Superior temporal gyrus (tissue), 1 donor: ENCODE measurements around the gene QARS1.

ENCODE experiments used
- DNase-seq: peaks from one replicate; pipeline ENCODE4 v3.0.0-alpha.2; 2016; ENCODE audit errors: extremely low spot score

Gene QARS1

DNA sequence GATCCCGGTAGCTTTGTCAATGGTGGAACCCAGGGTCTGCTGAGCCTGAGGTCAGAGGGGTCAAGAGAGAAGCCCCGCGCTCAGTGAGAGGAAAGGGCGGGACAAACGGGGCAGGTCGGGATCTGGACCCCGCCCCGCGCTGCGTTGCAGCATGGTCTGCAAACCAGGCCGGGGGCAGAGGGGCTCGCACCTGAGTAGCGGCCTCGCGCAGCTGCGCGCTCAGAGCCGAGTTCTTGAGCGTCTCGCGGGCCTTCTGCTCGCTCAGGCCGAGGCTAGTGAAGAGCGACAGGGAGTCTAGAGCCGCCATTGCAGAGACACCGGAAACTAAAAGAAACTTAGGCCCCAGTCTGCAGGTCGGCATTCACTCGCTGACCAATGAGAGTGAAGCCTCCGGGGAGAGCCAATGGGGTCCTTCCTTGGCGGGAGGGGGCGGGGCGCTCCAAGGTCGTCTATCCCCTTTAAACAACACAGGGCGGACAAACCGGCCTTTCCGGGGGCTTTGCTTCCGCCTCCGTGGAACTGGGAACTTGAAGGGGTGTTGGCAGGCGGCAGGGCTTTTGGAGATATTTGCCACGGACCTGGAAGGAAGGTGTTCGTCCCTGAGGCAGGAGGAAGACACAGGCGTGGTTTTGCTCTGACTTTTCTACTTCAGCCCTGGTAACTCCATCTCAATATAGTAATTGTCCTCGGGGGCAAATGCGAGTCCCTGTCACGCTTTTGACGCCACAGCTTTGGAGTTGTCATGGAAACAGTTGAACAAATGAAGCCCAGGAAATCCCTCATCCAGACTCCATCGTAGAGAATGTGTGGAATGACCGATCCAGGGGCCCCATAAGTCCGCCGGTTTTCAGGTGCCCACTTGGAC, at the start of gene QARS1:
Gene QARS1, minus strand, starts transcription at position 331 of the 865 bp plus-strand sequence. Its CDS starts 24 bp downstream, at position 307.
- peak; percentile 92 for DNase-seq

DNA sequence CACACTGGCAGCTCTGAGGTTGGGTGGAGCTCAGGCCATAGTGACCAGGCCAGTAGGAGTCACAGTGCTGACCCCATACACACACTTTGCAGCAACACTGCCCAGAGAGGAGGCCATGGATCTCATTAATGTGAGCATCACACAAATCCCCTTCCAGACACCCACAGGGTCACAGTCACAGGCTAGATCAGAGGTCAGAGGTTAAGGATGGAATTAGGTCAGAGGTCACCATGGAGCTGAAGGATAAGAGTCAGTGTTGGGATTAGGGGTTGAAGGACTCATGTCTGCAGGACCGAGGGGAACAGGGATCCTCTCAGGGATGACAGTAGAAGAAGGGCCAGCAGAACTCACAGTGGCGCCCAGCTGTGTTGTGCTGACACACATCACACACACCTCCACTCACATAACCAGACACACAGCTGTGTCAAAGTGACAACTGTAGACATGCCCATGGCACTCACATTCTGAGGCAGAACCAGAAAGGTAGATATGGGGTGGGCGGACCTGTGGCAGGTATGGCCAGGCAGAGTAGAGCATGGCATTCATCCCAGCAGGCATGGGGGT, 48.9 kb upstream of the QARS1 start:
- DNase-seq, result no peak

DNA sequence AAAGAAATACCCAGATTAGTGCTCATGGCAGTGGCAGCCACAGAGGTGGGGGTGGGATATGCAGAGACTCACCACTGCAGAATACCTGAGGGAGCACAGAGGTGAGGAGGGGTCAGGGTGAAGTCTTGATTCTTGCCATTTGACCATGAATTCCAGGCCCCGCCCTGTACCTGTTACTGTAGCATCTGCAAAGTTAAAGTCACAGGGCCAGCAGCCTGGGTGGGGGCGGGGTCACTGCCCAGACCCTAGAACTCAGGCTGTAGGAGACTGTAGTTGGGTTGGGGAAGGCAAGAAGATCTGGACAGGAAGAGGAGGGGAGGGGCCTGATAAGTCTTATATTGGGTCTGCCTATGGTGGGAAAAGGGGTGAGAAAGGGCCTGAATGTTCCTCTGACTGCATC, 47.1 kb upstream of the QARS1 start:
- DNase-seq, result no peak

DNA sequence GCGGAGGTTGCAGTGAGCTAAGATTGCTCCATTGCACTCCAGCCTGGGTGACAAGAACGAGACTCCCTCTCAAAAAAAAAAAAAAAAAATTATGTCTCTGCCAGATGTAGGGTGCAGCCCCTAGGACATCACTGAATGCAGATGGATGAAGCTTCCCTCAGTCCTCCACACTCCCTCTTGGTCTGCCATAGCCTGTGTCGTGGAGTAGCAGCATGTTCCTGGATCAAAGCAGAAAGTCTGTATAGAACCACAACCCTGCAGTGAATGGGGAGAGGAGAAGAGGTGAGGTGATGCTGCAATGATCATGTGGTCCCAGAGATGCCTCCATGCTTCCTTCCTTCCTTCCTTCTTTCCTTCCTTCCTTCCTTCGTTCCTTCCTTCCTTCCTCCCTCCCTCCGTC, 43.6 kb upstream of the QARS1 start:
- no peak for DNase-seq

DNA sequence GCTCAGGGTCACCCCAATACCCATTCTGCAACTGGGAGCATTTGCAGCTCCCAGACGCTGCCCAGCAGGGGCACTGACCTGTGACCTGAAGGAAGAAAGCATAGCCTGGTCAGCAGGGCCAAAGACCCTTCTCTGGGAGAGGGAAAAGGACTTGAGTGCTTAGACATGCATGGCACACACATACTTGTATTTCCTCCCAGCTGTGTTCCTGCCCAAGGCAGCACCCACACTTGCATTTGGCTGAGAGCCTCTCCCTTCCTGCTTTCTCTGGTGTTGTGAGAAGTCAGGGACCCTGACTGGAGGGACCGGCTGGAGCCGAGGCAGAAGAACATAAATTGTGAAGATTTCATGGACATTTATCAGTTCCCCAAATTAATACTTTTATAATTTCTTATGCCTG, 35.5 kb upstream of the QARS1 start:
- DNase-seq, result no peak

DNA sequence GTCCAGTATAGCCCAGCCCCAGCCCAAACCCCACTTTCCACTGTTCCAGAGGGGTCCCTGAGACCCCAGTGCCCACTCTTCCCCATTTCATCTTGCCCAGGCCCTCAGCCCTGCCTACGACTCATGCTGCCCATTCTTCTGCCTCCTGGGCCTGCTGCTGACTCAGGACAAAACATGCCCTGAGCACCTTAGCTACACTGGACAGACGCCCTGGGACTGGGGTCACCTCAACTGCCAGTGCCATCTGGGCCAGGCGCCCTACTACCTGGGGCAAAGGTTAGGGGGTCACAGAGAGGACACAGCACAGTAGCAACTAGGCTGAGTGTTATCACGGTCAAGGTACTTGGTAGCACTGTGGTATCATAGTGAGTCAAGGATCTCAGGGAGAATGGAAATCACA, 30.9 kb upstream of the QARS1 start:
- DNase-seq, result no peak

DNA sequence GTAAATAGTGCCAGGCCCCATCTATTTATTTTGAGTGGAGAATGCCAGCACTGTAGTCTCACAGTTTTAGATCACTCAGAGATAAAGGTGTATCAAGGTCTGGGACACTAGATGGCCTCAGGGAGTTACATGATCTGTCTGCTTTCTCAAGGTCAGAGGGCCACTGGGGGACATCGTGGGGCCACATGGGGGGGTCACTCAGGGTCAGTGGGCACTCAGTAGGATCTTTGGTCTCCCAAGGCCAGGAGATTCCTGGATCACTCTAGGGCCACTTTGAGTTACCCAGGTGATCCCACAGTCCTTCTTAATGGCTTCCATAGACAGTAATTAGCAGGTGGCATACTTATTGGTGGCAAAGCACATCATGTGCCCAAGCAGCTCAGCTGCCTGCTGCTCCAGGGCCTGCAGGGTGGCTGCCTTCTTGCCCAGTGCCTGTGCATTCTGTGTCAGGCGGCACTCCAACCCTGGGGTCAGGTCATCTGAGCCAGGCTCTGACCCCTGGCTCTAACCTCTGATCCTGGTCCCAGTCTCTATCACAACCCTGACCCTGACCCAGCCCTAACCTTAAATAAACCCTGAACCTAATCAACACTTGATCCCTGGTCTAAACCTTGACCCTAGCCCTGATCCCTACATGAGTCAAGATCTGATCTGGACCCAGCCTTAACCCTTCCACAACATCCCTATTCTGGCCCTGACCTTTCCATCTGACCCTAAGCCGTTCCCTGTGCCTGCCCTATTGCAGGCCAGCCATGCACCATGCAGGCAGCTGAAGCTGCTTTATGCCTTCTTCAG, 30.1 kb upstream of the QARS1 start:
- no peak for DNase-seq

DNA sequence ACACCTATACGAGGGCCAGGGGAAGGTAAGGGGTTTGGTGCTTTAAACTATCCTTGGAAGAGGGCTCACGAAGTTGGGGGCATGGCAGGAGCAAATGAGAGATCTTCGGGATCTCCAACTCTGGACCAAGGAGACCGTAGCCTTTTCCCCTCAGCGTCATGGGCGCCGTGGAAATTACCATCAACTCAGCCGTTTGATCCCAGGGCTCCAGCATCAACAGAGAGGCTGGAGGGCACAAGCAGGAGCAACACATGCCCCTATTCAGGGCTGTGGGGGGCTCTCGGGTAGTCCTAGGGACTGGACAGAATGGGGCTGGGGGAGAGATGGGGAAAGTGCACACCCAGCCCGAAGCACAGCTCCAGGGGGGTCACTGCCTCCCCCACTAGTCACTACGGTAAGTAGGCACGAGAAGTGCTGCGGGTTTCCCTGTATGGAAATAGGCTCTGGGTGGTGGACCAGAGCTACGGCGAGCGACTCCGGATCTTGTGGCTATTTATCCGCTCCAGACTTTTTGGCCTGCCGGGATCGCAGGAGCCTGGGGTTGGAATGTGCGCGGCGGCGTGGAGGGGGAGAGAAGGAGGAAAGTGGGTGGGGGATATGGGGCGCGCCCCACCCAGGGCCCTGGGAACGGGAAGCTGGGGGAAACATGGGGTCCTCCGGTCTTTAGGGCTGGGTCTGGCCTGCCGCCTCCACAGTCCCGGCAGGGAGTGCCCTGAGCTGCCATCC, 28.8 kb upstream of the QARS1 start:
- DNase-seq, result peak; percentile 82

DNA sequence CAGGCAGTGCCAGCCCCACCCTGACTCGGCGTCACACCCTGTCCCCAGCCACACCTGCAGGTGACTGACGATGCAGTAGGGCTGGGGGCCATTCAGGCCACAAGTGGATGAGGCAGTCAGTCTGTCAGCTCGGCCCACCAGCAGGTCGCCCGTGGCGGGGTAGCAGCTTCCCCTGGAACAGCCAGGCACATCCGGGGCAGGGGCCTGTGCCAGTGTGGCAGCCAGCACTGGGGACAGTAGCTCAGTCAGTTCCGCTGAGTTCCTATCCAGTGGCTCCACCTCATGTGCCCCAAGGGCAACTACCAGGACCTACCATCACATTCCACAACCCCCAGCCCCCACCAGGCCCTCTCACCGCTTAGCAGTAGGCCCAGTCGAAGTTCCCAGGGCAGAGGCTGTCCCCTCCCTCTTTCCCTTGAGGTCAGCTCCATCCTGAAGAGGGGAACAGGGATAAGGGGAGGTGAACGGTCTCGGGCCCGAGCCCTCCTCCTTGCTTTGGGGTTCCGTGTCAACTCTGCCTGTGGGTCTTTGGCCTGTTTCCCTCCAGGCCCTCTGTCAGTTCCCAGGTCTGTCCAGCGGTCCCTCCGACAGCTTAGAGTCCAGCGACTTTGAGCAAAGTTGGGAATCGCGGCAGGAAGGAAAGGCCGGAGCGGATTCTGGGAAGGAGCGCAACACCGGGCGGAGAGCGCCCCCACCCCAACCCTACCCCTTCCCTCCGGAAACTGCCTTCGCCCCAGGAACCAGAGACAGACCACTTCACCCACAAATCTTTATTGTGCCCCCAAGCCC, 28.1 kb upstream of the QARS1 start, which contains the start of gene LAMB2:
Gene LAMB2, minus strand, starts transcription at position 614 of the 789 bp plus-strand sequence. Its CDS starts 183 bp downstream, at position 431.
- peak; percentile 73 for DNase-seq

DNA sequence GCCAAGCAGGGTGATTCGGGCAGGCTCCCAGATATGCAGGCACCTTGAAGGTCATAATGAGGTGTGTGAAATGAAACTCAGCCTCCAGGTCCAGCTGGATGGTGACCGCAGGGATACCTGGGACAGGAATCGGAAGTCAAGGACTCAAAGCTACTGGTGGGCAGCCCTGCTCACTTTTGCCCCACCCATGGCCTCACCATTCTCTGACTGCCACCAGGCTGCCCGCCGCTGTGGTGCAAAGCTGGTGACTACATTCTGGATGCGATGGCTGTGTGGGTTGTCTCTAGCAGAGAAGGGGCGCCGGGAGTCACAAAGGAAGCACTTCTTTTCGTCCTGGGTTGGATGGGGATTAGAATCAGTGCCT, 27.5 kb upstream of the QARS1 start:
- DNase-seq, result no peak

DNA sequence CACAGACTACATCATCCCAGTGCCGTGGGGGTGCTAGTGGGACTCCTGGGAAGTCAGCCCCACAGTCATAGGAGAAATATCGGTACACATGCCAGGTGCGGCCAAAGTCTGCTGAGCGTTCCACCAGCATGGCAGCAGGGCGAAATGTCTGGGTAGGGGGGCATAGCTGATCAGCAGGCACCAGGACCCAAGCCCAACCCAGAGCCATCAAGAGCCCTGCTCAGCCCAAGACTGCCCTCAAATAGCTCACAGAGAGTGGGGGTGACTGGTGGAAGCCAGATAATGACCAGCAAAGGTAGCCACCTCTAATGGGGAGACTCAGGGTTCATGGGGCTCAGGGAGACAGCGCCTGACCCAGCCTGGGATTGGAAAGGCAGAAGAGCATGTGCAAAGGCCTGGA, 27.0 kb upstream of the QARS1 start:
- no peak for DNase-seq

DNA sequence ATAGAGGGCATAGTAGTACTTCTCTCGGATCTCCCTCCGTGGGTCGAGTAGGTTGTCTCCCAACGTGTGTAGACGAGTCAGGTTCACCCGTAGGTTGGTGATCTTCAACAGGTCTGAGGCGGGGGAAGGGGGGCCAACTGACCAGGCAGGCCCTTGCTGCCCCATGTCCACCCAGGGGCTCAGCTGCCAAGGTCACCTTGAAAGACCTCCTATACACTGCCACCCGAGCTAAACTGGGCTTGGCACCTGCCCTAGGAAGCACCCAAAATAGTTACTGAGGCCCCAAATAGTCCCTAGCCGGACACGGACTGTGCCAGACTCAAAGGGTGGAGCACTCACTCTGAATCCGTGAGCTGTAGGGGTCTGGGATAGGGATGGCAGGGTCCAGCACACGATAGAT, 26.5 kb upstream of the QARS1 start:
- DNase-seq, result no peak

DNA sequence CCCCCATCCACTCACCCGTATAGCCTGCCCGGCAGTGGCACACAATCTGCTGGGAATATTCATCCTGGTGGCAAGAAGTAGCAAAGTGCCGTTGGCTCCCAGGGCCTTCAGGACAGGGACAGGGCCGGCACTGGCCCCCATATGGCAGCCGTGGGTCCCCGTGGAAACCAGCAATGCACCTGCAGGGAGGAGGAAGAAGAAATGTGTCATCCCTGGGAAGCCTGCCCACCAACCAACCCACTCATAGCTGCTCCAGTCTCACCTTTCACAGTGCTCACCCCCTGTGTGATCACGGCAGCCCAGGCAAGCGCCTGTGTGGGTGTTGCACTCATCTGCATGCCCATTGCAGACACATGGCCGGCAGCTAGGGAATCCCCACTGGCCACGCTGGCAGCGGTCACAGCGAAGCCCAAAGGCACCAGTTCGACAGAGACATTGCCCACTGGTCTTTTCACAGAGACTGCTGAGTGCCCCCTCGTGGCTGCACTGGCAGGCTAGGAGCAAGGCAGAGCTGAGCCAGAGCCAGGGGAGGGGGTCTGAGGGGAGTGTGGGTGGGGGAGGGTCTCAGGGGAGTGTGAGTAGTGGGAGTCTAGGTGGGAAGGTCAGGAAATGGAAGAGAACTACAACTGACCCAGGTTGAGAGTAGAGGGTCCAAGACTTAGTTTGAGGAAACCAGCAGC, 20.6 kb upstream of the QARS1 start:
- DNase-seq, result peak; percentile 19

DNA sequence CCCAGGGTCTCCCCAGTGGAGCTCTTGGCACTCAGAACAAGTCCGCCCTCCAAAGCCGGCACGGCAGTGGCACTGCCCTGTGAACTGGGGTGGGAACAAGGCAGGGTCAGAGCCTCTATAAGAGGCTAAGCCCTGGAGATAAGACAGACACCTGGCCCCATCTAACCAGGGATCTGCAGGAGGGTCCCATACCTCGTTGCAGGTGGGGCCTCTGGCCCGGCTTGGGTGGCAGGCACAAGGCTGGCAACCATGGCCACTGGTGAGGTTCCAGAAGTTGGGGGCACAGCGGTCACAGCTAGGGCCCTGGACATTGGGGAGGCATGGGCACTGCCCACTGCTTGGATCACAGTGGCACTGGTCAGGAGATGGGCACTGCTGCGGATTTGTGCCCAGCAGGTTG, 19.6 kb upstream of the QARS1 start:
- no peak for DNase-seq

DNA sequence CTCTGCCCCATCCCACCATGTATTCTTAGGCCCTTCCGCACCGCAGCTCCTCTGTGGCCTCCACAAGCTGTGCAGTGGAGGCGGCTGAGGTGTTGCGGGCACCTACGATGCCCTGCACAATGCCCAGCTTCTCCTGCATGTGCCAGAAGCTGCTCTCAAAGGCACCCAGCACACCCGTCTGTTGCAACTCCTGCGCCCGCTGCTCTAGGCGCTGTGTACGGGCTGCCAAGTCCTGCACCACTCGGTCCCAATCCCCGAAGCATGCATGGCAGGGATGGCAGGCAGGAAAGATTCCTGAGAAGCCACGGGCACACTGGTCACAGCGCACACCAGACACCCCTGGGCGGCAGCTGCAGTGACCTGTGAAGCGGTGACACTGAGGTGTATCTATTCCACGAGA, 19.1 kb upstream of the QARS1 start:
- DNase-seq, result no peak

DNA sequence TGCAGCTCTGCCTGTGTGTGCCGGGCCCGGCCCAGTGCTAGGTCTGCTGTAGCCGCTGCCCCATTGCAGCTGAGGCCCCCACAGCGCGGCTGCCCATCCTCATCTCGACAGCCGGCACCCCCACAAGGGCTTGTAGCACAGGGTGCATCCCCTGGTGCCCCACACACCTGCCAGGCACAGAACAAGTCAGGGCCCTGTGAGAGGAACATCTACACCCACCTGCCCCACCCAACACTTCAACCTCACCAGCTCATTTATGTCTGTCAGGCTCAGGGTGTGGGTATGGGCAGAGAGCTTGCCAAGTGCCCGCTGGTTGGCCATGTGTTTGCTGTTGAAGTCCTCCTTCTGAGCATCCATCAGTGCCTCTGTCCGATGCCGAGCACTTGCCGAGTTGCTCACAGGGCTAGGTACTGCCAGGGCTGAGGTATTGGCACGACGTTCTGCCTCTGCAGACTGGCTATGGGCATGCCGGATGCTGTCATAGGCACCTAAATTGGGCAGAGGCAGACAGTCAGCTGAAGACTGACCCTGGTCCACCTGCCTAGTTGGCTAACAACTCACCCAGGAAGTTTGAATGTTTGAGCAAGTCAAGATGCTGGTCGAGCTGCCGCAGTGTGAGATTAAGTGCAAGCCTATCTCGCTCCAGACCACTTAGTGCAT, 18.5 kb upstream of the QARS1 start:
- DNase-seq, result no peak

DNA sequence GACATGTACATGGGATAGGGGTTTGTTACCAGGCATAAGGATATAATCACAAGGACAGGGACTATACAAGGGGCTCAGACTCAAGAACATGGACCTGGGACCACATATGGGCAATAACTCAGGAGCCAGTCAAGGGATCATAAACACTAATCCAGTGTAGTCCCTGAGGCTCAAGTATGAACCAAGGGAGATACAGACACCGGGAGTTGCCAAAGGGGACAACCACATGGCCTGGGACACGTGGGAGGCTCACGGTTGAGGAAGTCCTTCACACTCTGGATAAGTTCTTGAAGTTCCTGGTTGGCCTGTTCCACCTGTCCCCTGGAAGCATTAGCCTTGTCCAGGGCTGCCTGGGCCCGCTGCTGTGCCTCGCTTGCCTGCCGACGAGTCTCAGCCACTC, 17.9 kb upstream of the QARS1 start:
- DNase-seq, result no peak

DNA sequence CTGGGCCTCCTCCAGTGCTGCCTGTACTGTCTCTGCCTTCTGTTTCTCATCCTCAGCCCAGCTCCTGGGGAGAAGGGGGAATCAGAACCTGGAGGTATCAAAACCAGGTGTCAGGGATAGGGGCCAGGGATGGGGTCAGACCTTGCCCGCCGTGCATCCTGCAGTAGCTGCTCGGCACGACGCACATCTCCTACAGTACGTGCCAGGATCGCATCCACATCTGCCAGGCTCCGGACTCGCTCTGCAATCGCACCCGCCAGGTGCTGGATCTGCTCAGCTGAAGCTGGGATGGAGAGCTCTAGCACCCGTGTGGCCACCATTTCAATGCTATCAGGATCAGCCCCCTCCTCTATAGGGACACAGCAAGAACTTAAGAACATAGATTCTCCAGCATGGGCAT, 17.5 kb upstream of the QARS1 start:
- DNase-seq, result no peak

DNA sequence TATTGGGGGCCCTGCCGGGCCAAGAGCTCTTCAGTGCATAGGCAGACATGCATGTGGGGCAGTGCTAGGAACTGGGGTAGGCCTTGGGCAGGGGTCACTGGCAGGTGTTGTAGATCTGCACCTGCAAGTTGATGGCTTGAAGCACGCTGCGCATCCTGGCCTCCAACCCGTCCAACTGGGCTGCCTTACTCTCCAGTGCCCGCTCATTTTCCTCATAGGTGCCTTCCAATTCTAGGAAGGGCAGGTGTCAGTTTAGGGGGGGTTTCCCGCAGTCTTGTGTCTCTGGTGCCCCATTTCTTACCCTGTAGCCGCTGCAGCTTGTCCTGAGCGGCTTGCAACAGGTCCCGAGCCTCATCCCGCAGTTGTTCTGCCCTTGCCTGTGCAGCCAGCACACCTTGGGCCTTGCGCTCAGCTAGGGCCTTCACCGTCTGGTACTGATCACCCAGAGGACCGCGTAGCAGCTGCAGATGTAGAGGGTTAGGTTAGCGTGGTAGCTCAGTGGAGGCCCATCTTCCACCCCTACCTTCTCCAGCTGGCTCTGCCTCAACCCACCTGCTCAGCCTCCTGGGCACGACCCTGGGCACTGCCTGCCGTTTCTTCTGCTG, 16.7 kb upstream of the QARS1 start:
- DNase-seq, result no peak
